Activated effector memory CD4-positive, alpha-beta T cell treated with Interleukin-2 at 50 U/mL for 16 hours (primary cell): ENCODE results near the gene TSR1.

ENCODE experiments used
- DNase-seq: peaks from one replicate; pipeline ENCODE4 v3.0.0-alpha.2; 2020

Gene TSR1

DNA sequence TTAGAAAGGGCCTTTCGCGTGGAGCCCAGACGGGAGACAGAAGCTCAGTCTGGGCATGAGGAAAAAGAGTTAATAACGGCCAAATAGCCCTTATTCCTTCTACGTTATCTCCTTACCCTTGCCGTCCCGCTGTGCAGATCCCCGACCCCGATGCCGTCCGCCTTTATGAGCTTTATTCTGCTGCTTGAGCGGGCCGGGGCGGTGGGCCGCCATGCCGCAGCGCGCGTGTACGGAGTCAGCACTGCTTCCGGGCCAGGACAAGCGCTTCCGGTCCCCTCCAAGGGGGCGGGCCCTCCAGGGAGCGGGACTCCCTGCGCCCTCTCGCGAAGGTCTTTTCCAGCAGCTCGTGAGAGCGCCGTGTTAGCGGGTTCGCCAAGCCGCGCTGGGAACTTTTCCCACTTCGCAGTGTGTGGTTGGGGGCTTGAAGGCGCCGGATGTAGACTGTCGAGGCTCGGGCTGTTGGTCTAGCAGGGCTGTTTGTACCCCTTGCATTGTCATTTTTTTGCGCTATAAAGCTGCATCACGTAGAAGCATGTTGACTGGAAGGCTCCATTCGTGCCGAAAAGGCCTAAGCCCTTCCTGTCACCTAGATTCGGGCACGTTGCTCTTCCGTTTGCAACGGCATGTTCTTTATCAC is at the start of gene TSR1:
TSR1 (minus strand) TSS at position 243 of the 637 bp plus-strand sequence; CDS start at position 213, 30 bp downstream.
- peak; percentile 85 for DNase-seq

DNA sequence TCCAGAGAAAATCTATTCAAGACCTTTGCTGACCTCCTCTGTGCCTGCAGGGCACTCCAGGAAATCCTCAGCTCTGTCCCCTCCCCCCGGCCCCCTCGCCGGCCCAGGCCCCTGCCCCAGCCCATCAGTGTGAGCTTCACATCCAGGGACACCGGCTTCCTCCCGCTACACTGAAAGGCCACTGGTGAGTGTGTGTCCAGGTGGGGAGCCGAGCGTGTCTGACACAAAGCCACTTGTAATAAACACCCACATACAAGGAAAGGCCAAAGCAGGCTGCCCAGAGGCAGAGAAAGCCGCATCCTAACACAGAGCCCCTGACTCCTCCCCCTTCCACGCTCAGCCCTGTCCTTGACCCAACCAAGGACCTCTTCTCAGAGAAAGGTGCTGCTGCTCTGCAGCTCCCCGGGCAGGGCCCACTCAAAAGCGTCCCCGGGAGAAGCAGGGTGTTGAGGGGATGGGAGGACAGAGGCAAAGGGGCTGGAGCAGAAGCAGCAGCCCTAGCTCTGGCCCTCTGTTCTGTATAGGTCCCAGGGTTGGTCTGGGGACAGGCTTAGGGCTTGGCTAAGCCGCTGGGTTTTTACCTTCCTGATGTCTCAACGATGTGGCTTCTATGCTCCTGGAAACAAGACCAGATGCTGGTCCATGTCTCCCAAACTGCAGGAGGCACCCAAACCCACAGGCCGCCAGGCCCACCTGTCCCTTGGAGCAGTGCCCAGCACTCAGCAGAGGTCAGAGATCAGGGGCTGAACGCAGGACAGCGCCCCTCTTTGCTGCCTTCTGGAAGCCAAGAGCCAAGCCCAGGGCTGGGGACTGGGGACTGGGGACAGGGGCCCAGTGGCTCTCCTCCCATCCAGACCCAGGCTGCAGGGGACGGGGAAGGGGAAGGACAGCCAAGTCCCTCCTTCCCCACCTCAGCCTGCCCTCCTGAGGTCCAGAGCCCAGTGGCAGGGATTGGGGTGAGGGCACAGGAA is 49.3 kb upstream of the TSR1 start:
- DNase-seq: no peak

- DNase-seq: no peak
These were observed 48.3 kb upstream of the TSR1 start for GRCh38 chr17:2384439-2385127.

DNA sequence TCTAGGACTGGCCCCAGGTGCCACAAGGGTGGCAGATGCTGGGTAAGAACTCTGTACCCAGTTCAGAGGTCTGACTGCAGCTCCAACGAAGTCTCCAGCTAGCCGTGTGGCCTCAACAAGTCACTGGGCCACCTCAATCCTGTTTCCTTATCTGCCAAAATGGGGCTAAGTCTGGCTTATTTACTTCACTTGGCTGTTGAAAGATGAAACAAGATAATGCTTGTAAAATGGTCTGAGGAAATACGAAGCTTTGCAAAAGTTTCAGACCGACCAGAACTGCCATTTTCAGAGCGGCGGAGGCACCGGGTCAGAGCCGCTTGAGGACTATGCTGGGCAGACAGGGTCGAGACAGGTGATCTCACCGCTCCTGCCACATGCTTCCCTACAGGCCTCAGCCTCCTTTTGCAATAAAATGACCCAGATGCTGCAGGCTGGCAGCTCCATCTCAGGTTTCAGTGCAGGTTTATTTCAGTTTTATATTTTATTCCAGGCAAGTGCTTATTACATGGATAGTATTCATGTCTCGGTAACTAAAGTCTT is 47.4 kb upstream of the TSR1 start:
- DNase-seq: no peak

DNA sequence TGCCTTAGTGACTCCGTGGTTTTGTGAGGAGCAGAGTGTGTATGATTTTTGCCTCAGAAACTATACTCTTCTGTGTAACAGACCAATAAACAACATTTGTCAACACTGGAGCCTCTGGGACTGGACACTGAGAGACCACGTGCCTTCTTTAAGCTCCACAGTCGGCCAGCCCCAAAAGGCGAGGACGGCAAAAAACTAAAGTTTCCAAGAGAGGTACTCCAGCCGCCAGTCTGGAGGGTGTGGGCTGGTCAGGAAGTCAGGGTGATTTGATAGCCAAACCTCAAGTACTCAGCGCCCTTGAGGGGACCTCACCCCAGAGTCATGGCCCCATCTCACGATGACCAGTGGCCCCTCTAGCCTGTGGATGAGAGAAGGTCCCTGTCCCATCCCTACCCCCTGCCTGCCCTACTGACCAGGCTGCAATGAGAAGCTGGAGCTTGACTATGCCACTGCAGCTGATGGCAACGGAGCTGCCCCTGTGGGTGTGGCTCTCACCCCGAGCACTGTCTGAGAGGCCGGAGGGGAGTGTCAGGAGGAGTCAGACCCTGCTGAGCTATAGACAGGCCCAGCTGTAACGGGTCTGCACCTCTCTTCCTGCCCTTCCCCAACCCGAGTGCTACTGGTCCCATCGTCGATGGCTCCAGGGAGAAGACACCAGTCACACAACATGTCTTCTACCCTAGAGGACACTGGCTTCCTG is 44.8 kb upstream of the TSR1 start:
- DNase-seq: no peak

DNA sequence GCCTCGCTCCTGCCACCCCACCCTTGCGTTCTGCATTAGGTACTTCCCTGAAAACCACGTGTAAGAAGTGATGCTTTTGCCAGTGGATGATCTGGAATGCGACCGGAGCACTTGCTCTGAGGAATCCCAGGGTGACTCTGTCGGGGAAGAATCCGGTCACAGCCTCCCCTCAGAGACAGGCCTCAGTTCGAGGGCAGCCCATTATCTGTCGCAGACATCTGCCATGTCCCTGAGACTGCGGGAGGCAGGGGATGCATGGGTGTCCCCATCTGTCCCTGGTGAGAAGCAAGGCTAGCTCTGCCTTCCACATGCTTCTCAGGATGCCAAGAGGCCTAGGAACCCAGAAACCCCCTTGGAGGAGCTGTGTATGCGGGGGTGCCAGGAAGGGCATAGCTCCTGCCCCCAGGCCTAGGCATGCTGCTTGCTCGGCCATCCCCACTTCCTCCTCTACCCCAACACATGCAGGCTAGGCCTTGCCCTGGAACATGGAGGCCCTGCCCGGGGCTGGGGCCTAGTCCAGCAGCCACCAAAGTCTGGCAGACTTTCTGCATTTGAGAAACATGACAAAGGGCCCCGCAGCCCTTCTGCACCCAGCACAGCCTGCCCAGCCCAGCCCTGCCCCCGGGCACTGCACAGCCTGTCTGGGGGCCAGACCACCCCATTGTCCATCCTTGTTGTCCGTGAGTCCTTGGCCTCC is 44.1 kb upstream of the TSR1 start:
- DNase-seq: no peak

DNA sequence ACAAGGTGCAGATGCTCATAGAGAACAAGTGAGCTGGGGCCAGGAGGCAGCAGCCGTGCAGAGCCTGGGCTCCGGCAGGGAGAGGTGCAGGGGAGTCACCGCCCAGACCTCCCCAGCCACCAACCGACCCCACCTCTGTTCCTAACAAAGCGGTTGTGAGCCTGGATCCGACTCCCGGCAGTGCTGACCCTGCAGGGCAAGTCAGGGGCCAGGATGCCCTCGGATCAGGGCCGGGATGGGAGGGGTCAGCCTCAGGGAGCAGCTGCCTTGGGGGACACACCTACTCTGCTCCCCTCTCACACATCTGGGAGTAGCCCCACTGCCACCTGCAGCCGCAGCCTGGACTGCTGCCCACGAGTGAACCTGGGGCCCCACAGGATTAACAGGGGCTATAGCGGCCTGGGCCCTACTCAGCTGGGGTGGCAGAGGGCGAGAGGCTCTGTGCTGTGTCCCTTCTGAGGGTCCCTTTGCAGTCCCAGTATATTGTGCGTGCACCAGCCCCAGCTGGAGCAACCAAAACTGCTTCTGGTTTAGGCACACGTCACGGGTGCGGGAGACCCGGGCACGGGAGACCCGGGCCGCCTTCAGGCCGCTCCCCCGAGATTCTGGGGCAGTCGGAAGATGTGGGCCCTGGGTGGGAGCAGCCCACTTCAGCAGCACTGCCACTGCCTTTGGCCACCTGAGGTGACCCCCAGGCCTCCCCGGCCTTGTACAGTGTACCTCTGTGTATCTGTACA is 43.4 kb upstream of the TSR1 start:
- no peak for DNase-seq

- no peak for DNase-seq
These were observed 42.6 kb upstream of the TSR1 start for GRCh38 chr17:2378905-2379304.

- DNase-seq: no peak
These were observed 41.4 kb upstream of the TSR1 start for GRCh38 chr17:2377659-2378058.

DNA sequence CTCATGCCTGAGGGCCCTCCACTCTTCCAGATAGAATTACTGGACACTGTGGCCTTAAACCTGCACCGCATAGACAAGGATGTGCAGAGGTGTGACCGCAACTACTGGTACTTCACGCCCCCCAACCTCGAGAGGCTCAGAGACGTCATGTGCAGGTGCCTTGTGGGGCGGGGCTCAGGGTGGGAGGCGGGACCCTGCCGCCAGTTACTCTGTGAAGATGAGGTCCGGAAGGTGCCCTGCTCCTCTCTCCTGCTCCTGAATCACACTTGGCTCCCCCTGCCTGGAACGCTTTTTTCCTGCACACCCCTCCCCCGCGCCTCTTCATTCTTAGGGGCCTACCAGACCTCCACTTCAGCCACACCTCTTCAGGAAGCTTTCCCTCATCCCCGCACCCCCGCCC is 39.9 kb upstream of the TSR1 start:
- no peak for DNase-seq

GRCh38 chr17:2375406-2375805 is 39.1 kb upstream of the TSR1 start:
- no peak for DNase-seq

DNA sequence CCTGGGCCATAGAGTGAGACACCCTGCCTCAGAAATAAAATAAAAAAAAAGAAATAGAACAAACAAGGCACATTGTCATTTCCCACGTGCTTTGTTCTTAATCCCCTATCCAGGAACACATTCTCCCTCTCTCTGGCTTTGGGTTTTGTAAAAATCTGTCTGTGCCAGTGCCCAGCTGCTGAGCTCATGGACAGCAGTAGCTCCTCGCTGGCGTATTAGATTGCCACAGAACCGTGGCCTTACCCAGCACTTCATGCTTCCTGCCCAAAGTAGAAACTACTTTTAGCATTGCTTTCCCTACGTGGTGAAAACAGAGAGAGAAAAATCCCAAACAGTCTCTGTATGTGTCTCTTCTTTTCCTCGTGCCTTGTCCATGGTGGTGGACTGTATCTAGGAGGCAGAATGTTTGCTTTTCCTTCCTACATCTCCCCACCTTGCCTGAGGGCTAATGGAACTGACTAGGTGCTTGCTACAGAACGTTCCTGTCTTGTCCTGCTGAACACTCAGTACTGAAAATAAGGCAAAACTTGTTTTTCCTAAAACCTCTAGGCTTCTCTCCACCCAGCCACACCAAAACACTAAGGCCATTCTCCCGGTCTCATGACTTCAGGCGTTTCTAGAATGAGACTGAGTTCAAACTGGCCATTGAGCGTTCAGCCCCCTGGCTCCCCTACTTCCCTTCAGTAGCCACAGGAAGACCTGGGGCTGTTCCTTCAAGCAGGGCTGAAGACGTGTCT is 38.5 kb upstream of the TSR1 start:
- no peak for DNase-seq

DNA sequence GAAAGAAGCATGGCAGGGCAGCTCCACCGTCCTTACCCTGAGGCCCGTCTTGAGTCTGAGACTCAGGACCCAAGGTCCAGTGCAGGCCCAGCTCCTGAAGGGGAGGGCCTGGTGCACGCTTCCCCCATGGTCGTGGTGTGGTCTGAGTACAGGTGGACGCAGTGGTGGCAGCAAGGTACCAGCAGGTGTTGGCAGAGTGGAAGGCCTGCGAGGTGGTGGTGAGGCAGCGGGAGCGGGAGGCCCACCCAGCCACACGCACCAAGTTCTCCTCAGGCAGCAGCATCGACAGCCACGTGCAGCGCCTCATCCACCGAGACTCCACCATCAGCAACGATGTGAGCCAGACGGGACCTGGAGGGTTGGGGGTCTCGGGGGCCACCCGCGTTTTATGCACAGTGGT is 36.9 kb upstream of the TSR1 start:
- no peak for DNase-seq

DNA sequence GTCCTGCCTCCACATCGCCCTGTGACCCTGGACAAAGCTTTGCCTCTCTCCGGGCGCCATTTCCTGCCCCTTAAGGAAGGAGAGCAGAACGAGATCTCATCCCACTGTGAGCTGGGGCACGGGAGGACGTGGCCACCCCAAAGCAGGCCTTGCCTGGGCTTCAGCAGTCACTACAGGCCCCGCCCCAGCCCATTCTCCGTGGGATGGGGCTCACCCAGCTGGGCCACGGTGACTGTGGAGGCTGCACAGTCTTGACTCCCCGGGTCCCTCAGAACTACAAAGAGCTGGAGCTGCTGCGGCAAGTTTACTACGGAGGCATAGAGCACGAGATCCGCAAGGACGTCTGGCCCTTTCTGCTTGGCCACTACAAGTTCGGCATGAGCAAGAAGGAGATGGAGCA is 36.4 kb upstream of the TSR1 start:
- DNase-seq: no peak

DNA sequence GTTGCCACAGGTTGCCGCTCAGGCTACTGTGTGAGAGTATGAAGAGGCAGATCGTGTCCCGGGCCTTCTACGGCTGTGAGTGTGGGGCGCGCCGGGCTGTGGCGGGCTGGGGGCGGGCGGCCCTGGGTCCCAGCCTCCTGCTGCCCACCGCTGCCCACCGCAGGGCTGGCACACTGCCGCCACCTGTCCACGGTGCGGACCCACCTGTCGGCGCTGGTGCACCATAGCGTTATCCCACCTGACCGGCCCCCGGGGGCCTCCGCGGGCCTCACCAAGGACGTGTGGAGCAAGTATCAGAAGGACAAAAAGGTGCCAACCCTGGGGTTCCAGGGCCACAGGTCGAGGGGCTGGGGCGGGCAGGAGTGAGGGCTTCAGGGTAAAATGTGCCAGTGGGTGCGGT is 35.9 kb upstream of the TSR1 start:
- no peak for DNase-seq

- DNase-seq: no peak
These were observed 35.2 kb upstream of the TSR1 start for GRCh38 chr17:2371183-2372130.

DNA sequence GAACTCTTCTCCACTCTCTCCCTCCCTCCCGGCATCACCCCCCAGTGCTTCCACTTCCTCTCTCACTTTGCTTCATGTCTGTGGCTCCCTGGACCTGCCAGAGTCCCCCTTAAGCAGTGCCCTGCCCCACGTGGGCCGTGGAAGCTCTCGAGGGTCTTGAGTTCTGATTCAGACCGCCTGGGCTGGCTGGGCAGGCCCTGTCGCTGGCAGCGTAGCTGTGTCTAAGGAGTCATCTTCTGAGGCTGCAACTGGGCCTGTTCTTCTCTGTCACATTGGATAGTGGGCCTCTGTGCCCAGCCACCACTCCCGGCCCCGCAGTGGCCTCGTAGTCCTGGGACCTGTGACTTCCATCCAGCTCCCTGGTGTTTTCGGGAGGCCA is 33.9 kb upstream of the TSR1 start:
- DNase-seq: no peak

DNA sequence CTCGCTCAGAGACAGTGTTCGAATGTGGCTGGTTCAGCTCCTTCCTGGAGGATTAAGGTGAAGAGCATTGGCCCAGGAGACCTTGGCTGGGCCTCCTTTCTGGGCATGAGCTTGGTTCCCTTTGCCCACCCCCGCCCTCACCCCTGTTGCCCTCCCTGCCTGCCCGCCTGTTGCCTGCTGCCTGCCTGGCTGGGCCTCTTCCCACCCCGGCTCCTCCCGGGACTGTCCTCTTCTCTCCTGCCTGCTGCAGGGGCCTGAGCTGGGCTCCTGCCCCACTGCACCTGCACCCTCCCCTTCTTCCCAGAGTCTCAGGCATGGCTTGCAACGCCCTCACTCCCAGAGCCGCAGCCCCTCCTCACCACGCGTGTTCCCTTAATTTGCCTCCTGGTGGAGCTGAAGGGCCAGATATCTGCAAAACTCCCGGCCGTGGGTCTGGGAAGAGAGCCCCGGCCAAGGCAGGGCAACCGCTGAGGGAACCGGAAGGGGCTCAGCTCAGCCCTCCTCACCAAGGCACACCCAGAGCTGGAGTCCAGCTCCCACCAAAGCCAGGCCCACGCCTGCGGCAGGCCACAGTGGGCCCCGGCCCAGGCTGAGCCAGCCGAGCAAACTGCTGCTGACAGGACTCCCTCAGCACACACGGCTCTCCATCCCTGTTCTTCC is 33.4 kb upstream of the TSR1 start:
- no peak for DNase-seq

DNA sequence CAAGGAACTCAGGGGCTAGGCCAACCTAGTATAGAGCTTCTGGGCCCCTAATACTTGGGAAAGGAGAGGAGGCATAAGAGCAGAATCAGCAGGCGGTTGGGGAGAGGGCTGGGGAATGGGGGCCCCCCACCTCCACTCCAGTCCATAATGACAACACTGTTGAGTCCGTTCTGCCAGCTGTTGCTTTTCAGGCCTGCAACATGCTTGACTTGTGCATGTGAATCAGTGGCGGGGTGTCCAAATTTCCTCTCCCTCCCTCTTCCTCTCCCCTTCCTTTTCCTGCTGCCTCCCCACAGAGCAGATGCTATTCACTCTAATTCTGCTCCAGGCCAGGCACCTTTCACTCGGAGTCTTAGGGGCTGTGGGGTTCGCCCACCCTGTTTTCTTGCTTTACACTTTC is 32.8 kb upstream of the TSR1 start:
- DNase-seq: no peak
